ENCODE results near the gene GRIA3.

The GRIA3 gene

DNA sequence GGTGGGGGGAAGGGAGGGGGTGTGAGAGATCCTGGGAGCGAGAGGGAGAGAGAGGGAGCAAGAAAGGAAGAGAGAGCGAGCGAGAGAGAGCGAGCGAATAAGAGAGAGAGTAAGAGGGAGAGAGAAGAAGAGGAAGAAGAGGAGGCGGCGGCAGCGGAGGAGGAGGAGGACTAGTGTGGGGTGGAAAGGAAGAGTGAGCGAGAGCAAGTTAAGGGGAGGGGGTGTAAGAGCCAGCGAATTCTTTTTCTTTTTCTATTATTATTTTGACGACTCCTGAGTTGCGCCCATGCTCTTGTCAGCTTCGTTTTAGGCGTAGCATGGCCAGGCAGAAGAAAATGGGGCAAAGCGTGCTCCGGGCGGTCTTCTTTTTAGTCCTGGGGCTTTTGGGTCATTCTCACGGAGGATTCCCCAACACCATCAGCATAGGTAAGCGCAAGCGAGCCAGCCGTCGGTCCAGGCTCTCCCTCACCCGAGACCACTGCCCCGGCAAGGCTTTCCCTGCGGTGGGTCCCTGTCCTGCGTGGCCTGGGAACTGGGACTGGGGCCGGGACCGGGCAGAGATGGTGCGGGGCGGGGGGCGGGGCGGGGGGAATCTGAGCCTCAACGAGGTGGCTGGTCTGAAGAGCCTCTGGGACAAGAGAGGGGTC lies at the start of gene GRIA3:
Gene GRIA3 (plus strand): TSS at position 60 of the 647 bp plus-strand sequence. CDS start 258 bp downstream, at position 318.
- no peak for DNase-seq

DNA sequence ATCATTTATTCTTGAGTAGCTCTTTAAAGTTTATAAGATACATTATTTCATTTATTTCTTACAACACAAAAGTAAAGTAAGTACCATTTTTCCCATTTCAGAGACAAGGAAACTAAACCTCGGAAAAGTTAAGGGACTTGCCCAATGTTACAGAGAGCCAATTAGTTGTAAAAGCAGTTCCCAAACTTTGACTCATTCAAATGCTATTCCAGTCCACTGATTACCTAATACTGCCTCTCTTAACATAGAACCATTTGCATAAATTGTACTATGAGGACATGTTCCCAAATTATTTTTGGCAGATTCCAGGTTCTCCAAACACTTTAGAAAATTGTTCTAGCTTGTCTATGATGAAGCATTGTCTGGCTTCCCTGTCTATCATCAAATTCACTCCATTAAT lies 45.6 kb upstream of the GRIA3 start:
- DNase-seq, result no peak

DNA sequence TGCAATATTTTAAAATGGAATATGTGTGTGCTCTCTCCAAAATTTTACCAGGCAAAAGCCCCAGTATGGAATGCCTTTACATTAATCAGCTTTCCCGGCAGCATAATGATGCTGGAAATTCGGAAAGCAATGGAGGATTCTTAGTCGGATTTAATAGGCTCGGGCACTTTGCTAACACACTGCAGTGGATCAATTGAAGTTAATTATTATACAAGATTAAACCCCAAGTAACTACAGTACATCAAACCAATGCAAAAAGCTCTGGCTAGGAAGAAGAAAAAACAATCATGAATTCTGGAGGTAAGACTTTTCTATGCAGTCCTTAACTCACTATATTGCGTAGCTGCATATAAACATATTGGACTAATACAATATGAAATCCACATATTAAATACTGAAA lies 43.6 kb upstream of the GRIA3 start:
- no peak for DNase-seq

DNA sequence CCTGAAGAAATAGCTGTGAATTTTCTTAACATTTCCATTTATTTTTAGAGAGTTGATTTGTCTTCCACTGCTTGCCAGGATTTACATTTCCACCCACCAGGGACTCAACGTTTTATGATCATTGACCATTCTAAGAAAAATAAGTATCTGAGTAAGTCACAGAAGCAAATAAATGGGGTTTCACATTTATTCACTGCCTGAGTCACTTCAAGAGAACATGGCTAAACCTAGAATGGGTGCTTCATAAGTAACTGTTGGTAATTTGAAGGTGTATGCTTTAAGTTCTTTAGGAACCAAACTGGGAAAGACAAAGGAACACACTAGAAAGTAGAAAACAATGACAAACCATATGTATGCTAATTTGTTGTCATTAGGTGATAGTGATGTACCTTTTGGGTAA lies 43.2 kb upstream of the GRIA3 start:
- DNase-seq, result no peak

DNA sequence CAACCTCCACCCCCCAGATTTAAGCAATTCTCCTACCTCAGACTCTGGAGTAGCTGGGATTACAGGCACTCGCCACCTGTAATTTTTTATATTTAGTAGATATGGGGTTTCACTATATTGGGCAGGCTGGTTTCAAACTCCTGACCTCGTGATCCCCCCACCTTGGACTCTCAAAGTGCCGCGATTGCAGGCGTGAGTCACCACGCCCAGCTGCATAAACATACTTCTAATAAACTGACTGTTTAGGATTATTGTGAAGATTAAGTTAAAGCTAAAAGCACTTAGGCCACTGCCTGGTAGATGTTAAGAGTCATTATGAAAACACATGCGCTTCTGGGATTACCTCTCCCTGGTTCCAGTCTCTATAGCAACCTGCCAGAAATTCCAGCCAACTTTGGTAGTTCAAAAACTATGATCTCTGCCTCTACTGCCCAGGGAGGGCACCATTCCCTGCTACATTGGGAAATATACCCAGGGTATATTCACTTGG lies 30.2 kb upstream of the GRIA3 start:
- DNase-seq, result no peak

DNA sequence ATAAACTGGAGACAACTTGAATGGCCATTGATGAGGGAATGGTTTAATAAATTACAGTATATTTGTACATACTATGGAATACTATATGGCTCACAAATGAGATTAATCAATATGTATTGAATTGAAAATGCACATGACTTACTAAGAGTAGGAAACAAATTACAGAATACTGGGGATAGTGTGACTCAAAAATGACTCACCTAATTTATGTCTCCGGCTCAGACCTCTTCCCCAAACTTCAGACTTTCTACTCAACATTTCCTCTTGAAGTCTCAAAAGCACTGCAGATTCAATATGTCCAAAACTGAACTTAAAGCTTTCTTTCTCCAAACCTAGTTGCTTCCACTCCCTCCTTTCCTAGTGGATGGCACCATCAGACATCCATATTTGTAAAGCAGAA lies 28.8 kb upstream of the GRIA3 start:
- DNase-seq, result no peak

DNA sequence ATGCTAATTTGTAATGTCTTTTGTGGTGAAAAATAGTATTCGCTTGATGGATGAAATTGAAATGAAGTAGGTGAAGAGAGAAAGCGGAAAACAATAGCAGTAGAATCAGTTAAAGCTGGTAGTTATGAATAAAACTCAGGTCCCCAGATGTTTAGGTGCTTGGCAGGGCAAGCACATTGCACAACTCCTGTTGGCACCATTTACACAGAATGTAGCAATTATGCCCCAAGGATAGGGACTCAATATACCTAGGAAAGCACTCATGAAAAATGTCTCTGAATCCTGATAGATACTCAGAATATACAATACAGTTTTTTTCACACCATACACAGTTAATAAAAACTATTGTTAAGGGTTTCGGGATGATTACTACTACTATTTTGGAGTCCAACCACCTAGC lies 26.5 kb upstream of the GRIA3 start:
- no peak for DNase-seq

DNA sequence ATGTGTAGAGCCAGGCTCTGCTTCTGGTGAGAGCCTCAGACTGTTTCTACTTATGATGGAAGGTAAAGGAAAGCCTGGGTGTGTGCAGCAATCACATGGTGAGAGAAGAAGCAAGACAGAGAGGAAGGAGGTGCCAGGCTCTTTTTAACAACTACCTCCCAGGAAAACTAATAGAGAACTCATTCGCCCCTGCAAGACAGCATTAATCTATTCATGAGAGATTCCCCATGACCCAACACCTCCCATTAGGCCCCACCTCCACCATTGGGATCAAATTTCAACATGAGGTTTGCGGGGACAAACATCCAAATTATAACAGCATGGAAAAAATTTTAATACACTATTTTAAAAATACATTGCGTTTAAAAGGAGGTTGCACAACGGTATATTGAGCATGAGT lies 24.7 kb upstream of the GRIA3 start:
- no peak for DNase-seq

DNA sequence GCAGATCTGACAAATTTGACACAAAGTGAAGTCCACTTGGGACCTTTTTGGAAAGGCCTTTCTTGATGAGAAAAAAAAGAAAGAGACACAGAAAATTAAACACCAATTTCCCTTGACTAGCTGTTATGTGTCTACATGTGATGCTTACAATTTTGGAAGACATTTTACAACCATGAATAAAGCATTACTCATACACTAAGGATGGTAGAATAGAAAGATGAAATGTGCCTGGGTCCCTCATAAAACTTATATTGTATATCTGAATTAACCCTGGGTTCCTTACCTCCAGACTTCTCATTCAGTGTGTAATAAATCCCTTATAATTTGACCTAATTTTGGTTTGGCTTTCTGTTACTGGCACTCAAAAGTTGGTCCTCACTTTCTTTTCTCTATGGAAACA lies 16.5 kb upstream of the GRIA3 start:
- no peak for DNase-seq

DNA sequence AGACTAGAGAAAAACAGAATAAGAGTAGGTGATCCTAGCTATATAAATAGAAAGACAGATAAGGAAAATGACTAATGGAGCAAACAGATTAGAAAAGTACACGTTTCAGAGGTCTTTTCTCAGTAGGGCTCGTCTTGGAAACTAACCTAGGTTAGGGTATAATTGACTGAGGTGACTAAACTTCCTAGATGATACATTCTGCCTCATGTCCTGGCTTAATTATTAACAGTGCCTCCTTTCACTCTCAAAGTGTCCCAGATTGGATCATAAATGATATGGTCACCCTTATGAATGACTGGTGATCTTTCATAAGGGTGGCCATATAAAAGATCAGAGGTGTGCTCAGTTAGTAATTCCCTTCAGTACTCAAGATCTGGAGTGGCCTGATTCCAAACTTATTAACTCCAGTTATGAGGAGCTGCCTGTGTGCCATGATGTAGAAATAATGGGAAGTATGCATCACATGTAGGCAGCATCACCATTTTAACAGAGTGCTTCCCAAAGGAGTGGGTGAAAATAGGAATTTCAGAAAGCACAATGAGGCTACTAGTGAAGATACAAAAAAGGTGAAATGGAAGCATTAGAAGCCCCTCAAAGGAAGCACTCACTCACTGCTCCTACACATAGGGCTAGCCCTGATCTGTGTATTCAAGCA lies 14.7 kb upstream of the GRIA3 start:
- DNase-seq, result no peak

DNA sequence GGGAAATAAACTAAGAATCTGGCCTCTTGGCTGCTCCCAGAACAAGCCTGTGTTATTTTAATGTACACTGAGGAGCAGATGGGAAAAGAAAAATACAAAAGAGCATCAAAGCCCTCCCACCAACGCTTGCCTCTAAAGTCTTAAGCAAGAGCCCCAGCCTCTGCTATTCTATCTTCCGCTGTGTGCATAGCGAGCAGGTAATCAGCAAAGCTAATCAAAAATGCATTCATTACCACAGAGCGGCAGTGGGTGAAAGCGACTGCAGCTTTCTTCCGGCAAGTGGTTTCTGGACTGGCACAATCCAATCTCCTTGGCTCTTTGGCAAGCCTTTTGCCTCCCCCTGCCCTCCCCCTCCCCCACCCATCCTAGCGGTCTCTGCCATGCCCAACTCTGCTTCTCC lies 13.5 kb upstream of the GRIA3 start:
- DNase-seq, result no peak

DNA sequence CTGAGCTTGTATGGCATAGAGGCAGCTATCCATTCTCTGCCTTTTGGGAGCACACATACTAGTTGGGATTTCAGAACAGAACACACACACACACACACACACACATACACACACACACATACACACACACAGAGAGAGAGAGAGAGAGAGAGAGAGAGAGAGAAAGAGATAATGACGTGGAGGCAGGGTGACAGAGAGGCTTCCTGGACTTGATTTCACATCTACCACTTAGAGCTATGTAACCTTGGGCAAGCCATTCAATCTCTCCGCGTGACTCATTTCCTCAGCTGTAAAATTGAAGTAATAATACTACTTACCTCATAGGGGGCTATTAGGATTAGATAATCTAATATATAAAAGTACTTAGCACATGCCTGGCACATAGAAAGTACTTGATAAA lies 12.3 kb upstream of the GRIA3 start:
- no peak for DNase-seq

DNA sequence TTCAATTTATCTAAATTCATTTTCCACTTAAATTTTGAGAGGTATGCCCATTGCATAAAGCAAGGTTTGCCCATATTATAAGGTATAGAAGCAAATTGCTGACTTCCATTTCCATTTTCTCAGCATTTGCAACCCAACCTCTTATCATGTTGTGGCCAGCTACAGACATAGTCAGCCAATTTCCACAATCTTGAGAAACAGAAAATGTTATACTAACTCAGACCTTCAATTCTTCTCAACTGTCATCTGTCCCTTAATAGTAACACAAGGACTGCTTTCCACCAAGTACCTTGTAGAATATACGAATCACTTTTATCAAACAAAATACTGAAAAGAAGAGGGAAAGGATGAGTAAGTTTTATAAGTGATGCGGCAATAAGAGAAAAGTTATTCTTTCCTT lies 11.2 kb upstream of the GRIA3 start:
- DNase-seq, result no peak

DNA sequence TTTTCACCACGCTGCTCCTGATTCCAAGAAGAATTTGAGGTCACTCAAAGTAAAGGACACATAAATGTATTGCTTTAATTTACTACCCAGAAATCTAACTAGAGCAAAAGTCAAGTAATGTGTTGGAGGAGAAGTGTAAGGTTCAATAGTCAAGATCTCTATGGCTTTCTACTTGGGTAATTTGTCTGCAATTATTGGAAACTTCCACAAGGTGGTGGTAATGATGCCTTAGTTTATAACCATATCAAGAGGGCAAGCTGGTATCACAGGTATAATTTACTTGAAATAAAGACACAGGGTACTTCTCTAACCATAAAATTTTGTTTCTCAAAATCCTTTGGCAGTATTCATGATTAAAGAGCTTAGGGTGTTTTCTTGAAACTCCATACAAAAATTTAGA lies 10.2 kb upstream of the GRIA3 start:
- no peak for DNase-seq

DNA sequence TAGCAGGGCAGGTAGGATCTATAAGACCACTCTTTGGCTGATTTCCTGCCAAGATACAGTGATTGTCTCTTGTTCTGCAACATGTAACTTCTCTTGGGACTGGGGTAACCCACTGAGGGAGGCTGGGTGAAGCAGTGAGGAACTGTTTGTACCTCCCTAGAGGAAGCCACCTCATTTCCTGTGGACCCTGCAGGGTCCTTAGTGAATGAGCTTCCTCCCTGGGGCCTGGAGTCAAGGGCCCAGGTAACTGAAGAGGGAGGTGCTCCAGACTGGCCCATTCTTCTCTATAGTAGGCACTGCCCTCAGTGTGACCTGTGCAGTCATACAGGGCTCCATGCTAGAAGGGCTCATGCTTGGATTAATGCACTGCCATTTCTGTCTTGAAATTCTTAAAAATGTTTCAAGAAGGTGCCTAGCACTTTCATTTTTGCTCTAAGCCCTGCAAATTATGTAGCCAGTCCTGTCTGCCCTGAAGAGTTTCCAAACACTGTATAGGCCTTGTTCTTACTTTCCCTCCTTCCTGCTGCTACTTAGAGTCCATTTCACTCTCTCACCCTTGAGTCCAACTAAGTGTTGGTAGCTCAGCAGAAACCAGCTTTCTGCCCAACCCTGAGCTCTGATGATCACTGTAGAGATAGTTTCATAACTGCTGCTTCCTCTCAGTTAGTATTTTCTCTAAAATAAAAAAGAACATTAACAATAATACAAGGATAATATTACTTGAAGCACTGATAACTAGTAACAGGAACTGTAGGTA lies 8.5 kb upstream of the GRIA3 start:
- no peak for DNase-seq

DNA sequence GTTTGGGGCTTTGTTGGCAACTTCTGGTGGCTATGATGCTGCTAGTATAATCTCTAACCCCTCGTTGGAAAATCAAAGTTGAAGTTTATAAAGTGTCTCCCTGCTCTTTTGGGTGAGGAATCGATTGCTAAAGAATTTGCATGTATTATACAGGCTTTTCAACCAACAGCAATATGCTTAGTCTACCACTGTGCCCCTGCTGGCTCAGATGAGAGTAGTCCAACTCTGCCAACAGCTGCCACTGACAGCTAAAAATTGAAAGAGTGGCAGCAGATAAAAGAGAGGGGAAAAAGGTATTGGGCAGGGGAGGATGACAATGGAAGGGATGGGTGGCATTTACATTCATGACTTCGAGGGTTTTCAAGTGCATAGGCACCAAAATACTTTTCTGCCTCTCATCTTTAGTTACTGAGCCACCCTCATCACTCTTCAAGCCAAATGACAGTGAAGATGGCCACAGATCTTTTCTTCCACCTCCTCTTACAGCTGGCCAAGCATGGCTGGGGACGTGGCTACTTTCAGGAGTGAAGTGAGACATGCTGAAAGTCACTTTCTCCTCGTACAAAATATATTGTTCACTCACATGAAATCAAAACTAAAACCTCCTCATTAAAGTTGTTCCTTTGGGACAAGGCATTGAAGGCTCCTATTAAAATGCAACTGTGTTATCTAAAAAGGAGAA lies 2.7 kb upstream of the GRIA3 start:
- DNase-seq, result no peak

DNA sequence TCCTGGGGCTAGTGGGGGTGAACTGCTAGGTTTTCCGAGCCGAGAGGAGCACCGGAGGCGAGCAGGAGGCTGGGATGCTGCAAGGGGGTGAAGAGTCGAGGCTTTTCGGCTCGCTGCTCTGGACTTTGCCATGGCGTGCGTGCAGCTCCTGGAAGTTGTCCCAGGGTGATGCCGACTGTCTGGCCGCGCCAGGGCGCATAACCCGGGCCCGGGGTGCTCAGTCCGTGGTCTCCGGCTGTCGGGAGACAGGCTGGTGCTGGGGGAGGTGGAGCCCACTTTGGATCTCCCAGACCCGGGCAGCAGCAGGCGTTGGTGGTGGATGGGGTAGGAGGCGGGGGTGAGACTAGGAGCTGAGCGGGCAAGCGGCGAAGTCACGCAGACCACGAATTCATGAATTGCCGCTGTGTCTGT lies 793 bp downstream of the GRIA3 start:
- DNase-seq, result no peak

DNA sequence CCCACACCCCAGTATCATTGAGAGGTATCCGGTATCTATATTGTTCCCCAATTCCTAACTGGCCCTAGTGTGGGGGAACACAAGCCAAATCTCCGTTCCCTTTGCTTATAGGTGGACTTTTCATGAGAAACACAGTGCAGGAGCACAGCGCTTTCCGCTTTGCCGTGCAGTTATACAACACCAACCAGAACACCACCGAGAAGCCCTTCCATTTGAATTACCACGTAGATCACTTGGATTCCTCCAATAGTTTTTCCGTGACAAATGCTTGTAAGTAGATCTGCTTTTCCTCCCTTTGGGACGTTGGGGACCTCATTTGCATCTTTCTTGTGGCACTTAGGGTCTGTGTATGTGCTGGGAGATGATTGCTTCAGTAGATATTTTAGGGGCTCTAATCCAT lies 1.6 kb downstream of the GRIA3 start:
- no peak for DNase-seq

DNA sequence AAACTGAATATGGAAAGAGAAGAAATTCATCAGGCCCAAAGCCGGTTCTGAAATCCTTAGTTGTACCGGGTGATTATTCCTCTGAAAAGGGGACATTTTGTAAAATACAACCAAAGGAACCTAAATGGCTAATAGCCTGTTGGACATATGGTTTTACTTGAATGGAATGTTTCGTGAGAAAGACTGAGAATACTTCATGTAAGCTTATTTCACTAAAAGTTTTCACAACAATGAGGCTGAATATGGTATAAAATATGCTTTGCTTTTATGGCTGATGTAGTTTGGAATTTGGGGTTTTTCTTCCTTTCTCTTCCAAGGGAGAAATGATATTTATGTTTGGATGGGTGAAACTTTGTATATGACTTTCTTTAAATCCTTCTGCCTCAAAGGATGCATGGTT lies 2.7 kb downstream of the GRIA3 start:
- DNase-seq, result no peak

DNA sequence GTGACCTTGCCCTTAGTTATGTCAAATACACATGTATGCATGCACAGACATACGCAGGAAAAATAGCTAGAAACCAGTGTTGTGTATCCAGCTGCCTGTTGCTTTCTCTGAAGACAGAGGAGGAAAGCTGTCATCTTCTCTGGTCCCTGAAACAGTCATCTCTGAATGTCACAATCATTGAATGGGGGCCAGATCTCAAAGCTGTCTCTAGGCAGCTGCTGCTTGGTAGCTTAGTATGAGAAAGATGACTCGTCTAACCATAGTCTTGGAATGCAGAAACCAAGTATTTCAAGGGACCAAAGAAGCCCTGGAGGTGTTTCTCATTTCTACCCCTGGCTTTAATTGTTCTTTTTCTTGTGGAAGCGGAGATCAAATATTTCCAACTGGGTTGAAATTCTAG lies 4.0 kb downstream of the GRIA3 start:
- DNase-seq, result no peak

DNA sequence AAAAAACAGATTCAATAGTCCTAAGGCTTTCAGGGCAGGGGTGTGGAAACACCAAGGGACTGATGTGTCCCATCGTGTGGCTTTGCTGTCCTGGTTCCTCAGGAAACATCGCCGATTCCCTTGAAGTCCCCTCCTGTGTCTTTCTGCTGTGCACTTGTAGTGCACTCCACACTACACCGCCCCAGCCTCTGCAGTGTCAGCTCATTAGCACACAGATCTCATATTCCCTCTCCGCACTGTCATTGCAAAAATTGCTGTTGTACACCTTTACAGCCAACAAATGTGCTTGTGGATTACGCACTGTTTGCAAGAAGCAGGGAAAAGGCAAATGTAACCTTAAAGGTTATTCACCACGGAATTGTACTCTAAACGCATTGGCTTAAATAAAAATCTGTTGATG lies 5.3 kb downstream of the GRIA3 start:
- no peak for DNase-seq

DNA sequence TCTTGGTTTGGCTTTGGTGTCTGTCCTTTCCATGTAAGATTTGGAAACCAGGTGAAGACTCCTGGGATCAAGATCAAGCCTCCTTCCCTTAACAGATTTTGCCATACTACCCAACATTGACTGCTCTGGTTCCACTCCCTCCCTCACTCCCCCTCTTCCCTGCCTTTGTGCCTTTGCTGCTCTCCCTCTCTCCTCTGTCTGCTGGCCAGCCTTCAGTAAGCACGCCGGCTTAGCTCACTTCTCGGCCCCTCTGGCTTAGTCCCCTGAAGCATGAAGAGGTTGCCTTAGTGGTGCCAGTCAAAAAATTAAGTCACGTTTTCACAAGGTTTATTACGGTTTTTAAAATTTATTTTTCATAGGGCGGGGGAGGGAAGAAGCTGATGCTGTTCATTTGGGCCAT lies 6.0 kb downstream of the GRIA3 start:
- no peak for DNase-seq

DNA sequence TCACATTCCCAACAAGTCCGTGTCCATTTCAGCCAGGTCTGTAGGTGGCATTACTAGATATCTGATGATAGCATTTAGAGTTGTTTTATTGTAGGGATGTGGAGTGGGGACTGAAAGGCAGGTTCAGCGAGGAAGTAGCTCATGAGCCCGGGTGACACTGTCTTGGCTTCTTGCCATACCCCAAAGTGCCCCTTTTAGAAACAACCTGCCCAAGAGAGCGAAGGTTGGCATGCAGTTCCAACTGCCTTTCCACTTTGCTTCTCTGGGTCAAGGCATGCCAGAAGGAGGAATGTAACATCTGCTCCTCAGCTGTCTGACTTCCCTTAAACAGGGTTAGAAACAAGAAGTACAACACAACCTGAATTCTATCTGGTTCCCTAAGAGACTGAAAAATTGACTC lies 9.0 kb downstream of the GRIA3 start:
- no peak for DNase-seq

DNA sequence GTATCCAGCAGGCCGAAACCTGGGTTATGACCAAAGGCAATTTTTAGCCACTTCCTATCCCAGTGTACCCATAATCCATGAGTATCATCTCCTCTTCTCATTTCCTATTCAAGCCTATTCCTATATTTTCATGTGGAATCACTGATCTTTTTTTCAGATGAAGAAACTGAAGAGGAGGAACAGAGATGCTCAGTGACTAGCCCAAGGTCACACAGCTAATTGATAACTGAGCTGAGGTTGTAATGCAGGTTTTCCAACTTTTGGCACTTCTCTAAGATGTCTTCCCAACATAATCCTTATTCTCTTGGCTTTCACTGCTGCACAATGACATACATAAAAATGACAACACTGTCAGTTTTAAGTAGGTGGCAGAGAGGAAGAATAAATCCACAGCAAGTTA lies 15.3 kb downstream of the GRIA3 start:
- DNase-seq, result no peak

All from activated CD4-positive, alpha-beta T cell treated with anti-CD3 and anti-CD28 coated beads, Interleukin-2, amount 50 U/mL, for 4 hours (primary cell).